DMS53 treated with DMSO at 0.1 percent for 48 hours (cell line): ENCODE measurements around the gene HECW1.
"Not testable (repeated sequence)": the region's sequence is repeated elsewhere in the genome, so short reads cannot be mapped to it uniquely, and the experiment has no call there.

Experiments
- DNase-seq: peaks from one replicate; lab custom pipeline; 2025; ENCODE audit not compliant: unreplicated experiment; lab: John Stamatoyannopoulos, UW

The HECW1 gene

DNA sequence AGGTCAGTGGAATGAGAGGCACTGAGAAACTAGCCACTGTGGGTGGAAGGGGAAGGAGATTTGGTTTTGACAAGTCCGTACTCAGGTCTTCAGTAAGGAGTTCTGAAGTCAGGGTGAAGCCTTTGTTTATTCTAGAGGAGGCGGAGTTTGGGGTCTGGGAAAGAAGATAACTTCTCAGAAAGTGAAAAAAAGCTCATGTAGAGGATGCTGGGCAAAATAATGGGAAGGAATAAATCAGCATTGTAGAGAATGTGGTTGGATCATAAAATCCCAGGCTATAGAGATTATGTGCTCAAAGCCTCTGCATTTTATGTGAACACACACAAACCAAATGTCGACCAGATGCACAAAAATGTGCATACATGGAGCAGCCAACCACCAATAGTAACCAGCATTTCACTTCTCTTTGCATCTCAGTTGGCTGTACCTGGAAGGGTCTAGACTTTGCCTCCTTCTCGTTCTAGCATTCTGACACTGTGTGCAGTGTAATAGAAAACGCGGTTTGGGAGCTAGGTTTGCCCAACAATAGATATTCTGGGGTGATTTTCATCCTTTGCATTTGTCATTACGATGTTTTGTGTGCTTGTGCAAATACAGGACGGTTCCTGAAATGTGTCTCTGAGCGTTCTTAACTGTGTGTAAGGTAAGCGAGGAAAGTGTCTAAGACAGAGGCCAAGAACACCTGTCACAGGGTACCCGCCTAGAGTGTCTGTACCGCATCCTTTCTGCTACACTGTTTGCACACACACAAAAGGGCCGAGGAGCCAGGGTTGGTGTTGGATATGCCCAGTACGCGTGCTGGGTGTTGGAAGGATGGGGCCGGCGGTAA is 603 bp upstream of the HECW1 start:
- peak; percentile 5 for DNase-seq

DNA sequence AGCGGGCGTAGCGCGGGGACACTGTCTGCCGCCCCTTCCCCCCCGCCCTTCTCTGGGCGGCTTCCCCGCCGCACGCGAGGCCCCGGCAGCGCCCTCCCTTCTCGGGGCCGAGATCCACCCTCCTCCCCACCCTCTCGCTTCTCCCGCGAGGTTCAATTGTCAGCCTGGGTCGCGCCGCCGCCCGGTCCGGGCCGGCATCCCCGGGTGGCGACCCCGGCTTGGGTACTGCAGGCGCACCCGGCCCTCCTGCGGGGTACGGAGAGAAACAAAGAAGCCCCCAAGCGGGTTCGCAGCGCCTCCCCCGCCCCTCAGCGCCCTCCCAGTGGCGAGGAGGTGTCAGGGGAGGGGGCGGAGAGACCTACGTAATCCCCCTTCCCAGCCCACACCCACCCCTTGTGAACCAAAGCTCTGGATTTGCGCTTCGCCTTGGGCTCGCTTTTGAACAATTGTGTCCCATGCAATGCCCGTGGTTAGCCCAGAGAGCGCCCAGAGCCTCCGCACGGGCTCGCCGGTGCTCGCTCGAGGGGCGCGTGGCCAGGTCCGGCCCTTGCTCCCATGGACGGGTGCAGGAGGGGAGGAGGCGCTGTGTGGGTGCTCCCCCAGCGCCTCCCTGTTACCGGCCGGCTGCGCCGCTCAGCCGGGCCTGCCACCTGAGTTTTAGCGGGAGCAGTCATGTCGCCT is 634 bp downstream of the HECW1 start:
- DNase-seq = peak; percentile 21

DNA sequence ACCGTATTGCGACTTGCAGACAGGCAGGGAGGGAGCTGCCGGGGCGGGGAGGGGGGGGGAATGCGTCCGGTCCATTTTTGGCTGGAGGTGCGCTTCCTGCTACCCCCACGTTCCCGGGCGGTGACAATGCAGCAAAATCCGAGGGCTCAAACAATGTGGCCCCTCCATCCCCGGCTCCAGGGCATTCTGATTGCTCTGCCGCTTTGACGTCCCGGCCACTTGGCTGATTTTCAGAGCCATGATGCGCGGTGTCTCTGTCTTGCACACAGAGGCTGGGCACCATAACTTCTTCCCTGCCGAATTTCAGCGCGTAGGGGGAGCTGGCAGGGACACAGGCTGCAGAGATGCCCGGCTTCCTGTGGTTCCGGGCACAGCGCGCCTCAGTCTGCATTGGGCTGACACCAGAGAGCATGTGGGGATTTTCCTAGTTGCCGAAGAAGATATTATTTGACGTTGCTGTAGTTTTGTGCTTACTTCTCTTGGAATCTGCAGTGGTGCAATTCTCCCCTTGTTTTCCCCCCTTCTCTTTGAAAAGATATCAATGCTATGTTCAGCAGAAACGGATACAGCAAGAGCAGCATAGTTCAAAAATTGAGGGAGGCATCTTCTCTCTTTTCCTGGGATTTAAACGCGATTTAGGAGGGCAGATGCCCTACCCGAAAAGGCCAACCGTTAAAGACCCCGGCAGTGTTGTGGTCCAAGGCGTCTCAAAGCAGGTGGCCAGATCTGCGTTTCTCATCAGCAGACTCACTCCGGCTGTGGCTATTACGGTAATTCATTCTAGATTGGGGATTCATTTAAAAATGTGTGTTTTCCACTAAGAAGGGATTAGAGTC is 1.4 kb downstream of the HECW1 start:
- no peak for DNase-seq

DNA sequence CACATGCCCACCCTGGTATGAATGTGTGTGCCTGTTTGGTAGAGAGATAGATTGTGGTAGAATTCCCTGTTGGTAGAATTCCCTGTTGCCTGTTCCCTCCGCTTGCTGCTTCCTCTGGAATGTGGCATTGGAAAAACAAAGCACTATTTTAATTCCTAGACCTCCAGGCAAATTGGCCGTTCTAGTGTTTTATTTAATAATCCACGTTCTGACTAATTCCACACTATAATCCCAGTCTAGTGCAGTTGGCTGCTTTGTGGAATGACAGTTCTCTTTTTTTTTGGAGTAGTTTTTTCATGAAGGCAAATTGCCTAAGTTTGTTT is 2.0 kb downstream of the HECW1 start:
- no peak for DNase-seq

DNA sequence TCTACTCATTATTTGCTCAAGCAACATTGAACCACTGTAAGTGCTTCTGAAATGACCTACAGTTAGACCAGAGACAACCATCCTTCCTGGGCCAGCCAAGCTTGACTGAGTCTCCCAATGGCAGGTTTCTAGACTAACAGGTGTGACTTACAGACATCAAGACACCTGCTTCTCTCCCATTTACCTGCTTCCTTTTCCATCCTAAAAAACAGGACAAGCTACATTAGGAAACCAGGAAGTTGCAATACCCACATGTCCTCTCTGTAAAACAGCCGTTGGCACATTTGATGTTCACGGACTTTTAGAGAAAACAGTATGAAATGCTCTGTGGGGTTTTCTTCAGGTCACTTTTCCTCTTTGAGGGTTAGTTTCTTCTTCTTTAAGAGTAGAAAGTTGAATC is 4.0 kb downstream of the HECW1 start:
- no peak for DNase-seq

DNA sequence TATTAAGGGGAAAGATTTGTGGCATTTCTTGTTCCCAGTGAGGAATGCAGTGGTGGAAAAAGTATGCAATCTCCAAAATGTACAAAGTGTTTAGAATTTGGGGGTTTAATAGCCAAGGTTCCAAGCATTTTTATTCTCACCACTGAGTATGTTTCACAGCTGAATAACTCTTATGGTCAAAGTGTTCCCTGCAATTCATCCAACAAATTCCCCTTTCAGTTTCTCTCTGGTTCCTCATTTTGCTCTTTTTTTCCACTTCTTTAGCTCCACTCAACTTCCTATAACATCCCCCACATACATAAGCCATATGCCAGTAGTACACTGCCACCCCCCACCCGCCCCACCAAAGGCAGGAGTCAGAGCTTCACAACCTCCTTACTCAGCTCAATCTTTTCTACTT is 4.6 kb downstream of the HECW1 start:
- DNase-seq = no peak

DNA sequence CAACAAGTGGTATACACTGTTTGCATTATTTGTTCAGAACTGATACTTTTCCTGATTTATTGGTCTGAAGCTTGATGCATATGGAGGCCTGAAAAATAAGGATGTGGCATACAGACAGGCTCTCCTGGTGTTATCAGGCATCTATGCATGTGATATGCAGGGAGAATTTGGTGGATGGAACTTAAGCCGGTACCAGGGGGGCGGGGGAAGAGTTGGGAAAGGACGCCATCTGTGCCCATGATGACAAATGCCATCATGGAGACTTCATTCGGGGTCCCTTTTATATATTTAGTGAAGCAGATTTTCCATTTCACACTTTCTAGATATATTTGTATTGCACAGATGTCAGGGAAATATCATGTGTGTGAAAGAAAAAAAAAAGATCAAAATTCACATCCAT is 5.4 kb downstream of the HECW1 start:
- DNase-seq = no peak

DNA sequence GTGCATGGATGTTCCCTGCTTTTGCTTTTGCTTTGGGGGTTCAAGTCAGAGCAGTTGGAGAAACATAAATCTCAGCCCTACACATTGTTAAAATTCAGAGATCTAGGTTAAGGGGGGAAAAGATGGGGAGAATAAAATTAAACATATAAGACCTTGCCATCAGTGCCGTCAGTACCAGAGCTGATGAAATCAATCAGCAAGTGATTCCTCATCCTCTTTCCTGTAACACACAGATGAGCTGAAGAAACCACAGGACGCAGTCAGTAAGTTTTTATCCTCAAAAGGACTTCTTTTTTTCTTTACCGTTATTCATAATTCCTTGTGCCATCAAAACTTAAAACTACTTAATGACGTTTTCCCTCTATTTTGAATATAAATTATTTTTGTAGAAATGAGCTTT is 5.9 kb downstream of the HECW1 start:
- DNase-seq = no peak

DNA sequence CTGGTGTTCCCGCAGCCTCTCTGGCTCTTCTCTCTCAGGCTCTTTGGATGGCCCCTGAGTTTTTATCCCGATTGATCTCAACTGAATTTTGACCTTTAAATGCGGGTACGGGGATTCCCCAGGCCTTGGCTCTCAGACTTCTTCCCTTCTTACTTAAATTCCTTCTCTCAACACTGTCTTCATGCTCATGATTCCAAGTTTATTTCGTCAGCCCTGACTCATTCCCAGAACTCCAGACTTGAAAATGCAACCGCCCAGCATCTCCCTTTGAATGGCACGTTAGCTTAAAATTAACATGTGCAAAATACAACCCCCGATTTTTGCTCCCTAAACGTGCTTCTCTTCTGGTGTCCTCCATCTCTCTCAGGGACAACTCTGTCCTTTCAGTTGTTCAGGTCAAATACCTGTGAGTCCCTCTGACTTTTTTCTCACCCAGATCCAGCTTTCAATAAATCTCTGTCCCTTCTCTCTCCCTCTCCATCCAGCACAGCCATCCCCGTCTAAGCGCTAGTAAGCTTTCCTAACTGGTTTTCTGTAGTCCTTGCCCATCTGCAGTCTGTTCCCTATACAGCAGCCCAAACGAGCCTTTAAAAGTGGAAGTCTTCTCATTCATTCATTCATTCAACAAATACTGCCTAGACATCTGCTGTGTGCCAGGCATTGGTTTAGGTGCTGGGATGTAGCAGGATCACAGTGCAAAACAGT is 7.1 kb downstream of the HECW1 start:
- no peak for DNase-seq

DNA sequence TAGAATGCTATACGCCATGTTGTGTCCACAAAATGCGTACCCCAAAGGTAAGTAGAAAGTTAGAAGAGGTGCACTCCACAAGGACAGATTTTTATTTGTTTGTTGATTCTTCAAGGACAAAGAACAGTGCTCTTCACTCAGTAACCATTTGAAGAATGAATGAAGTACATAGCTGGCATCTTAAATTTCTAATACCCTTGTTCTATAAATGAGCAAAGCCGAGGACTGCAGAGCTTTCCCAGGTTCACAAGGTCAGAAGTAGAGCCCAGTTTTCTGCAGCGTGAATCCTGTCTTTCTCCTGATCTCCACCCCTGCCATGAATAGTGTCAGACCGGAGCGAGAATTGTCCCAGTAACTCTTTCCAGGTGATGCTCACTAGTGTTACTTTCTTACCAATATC is 9.5 kb downstream of the HECW1 start:
- DNase-seq = no peak

DNA sequence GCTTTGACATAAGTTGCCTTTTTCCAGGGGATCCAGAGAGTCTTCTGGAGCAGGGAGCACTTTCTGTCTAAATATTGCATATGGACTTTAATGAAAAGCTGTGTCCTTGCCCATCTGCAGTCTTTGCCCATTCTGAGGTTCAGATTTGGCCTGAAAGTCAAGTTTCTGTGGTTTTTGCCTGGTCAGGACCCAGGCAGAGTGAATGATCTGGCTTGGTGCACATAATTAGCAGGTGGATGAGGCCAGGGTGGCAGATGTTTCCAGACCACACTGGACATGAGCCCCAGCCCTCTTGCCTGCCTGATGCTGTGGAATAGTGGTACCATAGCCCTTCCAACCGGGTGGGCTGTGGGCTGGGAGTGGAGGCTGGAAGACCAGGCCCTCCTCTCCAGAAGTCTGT is 11.0 kb downstream of the HECW1 start:
- no peak for DNase-seq

DNA sequence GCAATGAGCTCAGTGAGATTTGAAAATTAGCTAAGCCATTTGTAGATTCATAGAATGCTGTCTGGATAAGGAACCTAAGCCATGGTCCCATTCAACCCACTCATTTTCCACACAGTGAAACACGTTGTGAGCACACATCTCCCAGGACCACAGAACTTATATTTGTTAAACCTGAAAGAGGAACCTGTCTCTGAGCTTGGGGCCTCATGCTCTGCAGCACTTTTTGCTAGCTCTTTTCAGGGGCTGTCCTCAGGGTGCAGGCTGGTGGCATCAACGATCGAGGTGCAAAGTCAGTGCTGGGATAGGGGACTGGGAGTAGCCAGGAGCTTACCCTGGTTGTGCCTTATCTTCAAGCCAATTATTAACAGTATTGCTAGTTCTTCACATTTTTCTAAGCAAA is 11.9 kb downstream of the HECW1 start:
- DNase-seq = no peak

DNA sequence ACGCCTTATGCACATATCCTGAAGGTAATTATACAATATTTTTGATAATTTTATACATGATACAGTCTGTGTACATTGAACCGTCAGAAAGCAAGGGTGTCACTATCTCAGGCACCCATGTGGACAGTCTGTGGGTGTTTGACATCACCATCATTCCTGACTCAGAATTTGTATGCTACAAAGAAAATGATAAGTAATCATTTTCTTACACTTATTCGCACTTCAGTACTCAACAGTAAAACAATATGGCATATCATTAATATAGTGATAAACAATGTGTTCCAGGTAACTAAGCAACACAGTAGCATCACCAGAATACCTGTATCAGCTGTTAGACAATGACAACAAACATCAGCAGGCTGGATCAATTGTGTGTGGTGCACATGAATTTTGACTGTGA is 17.9 kb downstream of the HECW1 start:
- no peak for DNase-seq

DNA sequence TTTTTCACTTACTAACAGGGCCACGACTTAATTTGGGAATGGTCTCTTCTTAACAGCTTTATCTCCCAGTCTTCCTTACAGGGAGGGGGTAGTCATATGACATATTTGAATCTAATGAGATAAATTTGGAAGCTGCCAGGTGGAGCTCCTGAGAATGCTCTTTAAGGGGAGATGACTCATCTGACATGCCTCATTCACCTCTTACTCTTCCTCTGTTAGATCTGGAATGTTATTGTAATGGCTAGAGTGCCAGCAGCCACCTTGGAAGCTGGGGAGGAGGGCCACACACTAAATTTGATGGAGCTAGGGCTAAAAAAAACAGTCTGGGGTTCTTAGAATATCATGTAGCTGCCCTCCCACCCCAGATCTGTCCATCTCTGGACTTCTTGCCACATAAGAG is 22.7 kb downstream of the HECW1 start:
- peak; percentile 23 for DNase-seq

DNA sequence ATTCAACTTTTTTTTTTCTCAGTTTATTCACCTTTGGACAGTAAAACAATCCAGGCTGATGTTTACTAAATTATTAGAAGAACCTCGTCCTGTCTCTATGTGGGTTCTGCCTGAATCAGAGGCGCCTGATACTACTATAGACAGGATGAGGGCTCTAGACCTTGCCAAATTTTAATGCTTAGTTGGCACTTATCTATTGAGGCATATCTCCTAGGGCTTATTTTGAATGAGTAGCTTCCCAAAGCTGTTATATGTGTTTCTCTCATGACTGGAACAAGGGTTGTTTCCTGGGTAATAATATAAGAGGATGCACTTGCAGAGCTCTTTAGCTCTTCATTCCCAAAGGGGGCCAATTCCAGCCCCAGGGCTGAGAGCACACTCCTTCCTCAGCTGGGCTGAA is 23.6 kb downstream of the HECW1 start:
- DNase-seq = no peak

DNA sequence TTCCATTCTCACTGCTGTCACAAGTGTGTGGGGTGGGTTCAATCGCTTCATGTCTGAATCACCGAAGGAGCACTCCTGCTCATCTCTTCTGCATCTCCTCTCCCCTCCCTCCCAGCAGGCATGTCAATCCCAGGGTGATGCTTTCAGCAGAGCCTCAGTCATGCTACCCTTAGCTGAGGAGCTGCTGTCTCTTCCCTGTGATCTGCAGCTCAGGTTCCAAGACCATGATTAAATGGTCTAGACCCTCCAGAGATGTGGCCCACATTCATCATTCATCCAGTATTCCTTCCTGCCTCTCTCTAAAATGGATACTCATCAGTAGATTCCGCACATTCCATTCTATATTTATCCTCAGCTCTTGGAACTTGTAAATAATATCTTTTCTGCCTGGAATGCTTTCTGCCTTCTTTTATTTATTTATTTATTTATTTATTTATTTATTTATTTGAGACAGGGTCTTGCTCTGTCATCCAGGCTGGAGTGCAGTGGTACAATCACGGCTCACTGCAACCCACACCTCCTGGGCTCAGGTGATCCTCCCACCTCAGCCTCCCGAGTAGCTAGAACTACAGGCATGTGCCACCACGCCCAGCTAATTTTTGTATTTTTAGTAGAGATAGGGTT is 24.8 kb downstream of the HECW1 start:
- DNase-seq = not testable (repeated sequence)

DNA sequence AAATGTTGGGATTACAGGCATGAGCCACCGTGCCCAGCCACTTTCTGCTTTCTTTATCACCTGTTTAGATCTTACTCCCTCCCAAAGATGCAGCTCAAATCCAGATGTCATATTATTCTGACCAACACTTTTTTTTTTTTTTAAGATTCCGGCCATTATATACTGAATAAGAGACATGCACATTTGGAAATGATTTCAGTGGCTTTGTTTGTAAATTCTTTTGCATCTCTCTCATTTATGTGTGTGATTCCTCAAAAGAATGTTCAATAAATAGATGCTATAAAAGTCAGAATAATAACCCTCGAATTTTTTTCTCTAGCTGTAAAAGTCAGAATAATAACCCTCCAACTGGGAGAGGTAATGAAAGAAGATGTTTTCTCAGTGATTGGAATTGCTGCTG is 25.4 kb downstream of the HECW1 start:
- no peak for DNase-seq

DNA sequence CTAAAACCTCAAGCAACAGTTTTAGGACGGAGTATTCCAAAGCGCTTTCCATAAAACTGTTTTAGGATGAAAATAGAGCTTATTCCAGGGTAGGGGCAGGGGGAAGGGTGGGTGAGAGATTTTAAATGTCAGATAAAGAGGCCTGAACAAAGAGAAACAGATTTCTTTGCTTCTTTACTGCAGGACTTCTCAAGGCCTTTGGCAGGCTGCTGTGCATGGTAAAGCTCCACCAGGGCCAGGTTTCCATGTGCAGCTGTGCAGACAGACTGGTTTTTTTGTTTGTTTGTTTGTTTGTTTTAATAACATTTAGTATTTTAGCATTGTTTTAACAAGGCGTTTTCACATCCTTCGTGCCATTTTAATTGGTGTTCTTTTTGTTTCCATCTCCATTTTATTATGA is 26.3 kb downstream of the HECW1 start:
- DNase-seq = no peak

DNA sequence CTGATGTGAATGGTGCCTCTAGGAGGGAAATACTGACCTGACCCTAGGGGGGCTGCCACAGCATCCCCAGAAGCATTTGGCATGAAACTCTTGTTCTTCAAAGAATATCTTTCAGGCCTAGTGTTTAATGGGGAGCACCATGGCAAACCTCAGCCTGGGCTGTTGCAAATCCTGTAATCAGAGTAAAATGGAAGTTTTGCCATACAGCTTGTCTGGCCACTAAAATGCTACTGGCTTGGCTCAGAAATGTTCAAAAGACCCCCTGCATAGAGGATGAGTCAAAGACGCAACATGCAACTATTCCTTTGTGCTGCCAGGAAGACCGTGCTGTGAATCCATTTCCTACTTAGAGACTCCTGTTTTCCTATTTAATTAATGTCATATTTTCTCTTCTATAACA is 26.7 kb downstream of the HECW1 start:
- no peak for DNase-seq

DNA sequence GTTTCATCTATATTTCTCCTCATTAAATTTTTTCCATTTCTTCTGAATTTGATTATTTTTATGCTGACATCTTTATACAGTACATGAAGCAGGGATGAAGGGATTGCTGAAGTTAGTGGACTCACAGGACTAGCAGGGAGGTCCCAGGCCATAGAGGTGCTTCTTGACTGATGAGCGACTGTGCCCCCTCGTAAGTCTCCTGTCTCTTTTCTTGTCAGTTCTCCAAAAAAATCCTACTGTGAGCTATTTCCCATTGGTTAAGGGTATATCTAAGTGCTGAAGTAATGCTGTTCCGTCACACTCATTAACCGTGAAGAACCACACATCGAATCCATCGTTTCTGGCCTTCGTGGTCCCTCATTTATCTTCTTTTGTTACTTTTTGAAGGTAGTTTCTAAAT is 27.7 kb downstream of the HECW1 start:
- no peak for DNase-seq

DNA sequence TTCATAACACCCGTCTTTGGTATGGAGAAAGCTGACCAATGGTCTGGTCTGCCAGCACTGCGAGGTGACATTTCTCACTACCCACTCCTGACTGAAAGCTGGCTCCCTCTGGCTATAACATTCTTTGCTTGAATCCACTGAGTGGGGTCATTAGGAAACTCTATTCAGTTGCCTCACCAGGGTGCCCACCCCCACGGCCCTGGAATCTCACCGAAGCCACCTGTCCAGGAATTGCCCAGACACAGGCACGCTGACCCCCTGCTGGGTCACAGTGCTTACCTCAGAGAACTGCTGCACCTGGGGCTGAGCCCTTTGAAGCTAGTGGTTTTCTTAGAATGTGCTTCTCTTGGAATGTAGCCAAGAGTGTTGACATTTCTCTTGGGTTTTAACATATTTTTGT is 28.6 kb downstream of the HECW1 start:
- DNase-seq = no peak
